IPS DF 4.7 (cell line): Measurements from ENCODE around the gene SLC35B4.
A peak's percentile ranks its signal among the peaks of the same experiment; 100 is the strongest.

Source experiments
- DNase-seq: peaks from one replicate; pipeline ENCODE4 v3.0.0-alpha.2; 2013; ENCODE audit warnings: low spot score; ENCODE audit errors: extremely low read depth

SLC35B4 gene, protein sequence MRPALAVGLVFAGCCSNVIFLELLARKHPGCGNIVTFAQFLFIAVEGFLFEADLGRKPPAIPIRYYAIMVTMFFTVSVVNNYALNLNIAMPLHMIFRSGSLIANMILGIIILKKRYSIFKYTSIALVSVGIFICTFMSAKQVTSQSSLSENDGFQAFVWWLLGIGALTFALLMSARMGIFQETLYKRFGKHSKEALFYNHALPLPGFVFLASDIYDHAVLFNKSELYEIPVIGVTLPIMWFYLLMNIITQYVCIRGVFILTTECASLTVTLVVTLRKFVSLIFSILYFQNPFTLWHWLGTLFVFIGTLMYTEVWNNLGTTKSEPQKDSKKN

GRCh38 chr7:134316539-134317344 is at the start of gene SLC35B4:
Gene SLC35B4 (minus strand): TSS chr7:134316930. CDS start chr7:134316751, 179 bp downstream.
- peak; percentile 90 for DNase-seq

- DNase-seq: no peak
Measured at GRCh38 chr7:134366481-134366880, 49.8 kb upstream of the SLC35B4 start.

- no peak for DNase-seq
Measured at GRCh38 chr7:134365341-134366054, 48.8 kb upstream of the SLC35B4 start.

DNA sequence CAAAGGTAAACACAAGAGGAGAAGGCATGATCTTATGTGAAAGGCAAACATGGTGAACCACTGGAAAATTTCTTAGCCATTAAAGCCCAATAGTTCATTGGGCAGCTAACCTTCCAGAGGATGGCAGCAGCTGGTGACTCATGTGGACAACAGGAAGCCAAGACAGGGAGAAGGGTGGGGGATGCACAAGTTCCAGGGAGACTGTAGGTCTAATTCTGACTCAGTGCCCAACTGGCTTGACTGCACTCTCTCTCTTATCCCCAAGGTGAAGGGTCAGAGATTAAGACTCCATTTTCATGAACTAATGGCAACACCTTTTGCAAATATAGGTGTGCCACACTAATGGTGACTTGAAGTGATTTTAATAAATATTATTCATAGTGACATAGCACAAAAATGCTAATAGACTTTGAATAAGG is 47.9 kb upstream of the SLC35B4 start:
- DNase-seq: no peak

- no peak for DNase-seq
Measured at GRCh38 chr7:134362587-134363483, 46.1 kb upstream of the SLC35B4 start.

DNA sequence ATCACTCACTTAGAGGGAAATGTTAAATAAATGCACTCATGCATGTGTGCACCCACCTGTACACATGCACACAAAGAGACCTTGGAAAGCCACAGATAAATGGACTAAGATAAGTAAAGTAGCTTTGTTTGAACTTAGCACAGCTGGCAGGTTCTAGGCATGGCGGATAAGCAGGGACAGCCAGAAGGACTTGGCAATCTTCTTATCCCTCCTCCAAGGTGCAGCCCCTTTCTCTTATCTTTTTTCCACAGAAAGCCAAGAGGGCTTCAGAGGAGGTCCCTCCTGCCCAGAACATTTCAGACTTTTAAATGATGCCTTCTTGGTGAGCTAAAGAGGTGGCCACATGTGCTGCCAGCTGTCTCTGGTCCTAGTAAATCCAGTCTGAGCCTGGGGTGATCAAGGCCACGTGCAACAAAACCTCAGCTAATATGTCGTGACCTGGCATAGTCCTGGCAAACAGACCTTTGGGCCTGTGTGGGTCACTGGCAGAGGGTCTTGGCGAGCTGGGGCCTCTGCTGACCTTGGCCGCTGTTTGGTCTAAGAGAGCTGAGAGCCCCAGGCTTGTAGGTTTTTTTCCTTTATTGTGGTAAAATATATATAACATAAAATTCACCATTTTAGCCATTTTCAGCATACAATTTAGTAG is 43.2 kb upstream of the SLC35B4 start:
- DNase-seq: no peak

GRCh38 chr7:134357486-134357885 is 40.8 kb upstream of the SLC35B4 start:
- DNase-seq: no peak

GRCh38 chr7:134356421-134356936 is 39.7 kb upstream of the SLC35B4 start:
- no peak for DNase-seq

DNA sequence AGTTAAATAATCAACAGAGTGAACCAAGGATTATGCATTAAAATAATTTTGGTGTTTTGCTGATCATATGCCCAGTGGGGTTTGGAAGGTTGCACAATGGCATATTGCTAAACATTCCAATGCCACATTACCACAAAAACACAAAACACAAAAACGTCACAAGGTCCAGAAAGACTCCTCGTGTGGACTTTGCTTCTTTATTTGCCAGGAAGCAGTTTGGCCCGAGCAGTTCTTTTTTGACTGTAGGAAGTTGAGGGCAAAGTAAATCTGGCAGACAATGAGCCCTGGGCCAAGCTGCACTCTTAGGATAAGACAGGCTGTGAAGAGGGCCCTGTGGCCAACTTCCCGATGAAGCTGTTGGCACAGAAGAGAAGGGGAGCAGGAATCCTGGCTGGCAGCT is 39.2 kb upstream of the SLC35B4 start:
- no peak for DNase-seq

DNA sequence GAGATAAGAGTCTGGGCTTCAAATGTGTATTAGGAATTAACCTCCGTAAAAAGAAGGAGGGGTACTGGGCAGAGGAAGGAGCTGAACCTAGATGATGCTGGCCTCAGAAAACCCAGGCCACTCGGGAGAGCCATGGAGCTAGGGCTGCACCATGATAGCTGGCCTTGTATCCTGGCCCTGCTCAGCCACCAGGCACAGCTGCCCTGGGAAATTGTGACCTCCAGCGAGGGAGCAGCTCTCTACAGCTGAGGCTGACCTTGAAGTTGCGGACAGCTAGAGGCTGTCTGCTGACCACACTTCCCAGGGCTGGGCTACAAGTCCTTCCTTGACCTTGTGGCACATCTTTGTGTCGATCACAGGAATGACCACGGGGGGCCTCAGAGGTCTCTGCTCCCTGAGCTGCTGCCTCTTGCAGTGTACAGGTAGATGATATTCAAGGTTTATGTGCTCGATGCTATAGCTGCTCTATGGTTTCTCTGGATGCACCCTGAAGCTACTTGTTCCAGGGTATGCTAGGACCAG is 38.3 kb upstream of the SLC35B4 start:
- no peak for DNase-seq

DNA sequence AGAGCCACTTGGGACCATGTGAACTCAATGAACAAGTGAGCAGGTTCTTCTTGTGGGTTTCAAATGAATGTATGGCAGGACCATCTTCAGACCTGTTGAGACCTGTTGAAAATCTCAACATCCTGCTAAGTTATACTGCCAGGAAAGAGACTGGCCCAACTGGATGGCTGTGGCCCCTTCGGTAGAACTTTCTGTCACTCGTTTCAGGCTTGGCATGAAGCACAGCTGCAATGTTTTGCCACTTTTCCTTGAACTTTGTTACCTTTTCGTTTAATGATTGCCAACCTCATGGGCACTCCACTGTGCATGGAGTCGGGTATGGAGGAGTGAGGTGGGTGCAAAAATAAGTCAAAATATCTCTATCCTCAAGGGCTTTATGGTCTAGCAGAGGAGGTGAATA is 36.7 kb upstream of the SLC35B4 start:
- DNase-seq: no peak

DNA sequence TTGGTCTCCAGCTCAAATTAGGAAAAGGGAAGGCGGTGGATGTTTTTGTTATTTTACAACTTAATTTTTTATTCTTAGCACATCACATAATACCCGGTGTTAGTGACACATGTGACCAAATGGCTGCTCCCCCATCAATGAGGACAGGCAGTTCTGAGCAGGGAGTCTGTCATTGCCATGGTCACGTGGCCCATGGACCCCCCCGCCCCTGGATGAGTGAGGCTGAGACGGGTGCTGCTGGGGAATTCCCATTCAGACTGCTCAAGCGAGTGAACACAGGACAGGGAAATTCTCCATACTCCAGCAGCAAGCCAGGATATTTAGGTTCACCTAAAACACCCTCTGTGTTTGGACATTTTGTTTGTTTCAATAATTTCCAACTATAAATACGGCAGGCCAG is 34.7 kb upstream of the SLC35B4 start:
- DNase-seq: no peak

DNA sequence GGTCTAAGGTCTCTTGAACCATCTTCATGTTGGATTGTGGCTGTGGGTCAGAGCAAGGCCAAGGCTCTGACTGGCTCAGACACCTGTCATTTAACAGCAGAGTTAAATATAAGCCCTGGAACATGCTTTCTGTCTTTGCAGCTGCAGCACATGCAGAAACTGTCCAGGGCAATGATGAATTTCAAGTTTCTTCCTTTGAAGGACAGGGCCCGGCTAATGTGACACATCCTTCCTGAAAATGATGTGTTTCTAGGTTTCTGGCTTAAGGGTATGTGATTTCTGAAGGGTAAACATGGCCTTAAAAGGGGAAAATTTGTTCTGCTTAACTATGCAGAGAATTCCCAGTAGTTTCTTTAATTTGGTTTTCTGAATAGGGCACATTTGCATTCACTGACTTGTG is 34.0 kb upstream of the SLC35B4 start:
- DNase-seq: no peak

GRCh38 chr7:134347567-134347966 is 30.8 kb upstream of the SLC35B4 start:
- DNase-seq: no peak

- DNase-seq: no peak
Measured at GRCh38 chr7:134343796-134344195, 27.1 kb upstream of the SLC35B4 start.

DNA sequence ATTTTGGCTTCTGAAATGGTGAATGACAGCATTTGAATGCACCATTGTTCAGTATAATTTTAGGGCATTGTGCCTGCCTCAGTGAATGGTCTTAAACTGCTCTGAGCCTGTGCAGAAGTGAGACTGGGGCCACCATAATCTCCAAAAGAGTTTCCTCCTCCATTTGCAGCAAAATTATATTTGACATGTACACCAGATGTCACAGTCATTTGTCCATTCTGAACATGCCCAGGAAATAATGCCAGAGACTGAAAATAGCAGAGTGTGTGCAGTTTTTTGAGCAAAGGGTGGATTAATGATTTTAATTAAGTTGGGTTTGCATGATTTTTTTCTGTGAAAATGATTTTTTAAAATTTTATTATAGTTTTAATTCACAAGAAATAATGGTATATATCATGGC is 26.4 kb upstream of the SLC35B4 start:
- DNase-seq: no peak

GRCh38 chr7:134339475-134339874 is 22.7 kb upstream of the SLC35B4 start:
- no peak for DNase-seq

GRCh38 chr7:134337980-134338379 is 21.2 kb upstream of the SLC35B4 start:
- DNase-seq: no peak

DNA sequence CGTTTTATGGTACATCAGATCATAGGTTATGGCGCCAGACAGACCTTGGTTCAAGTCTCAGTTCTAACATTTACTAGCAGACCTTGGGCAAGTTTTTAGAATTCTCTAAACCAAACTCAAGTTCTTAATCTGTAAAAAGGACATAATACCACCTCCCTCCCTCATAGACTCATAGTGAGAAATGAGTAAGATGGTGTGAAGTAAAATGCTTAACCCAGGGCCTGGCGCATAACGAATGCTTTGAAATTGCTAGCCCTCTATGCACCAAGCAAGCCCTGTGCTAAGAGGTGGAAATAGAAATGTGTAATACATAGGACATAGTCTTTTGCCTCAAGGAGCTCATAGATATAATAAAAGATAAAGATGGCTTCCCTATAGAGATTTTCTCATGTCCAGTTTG is 17.7 kb upstream of the SLC35B4 start:
- no peak for DNase-seq

DNA sequence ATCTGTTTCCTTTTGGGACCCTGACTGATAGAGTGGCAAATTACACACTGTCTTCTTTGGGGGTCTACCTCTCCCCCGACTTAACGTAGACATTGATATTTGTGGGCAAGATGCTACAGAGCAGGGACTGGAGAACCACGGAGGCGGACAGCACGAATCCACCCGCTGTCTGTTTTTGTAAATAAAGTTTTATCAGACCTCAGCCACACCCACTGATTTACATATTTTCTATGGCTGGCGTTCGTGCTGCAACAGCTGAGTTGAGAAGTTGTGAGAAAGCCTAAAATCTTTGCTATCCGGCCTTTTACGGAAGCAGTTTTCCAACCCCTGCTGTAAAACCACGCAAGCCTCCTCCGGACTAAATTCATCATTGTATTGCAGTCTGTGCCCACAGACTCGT is 17.2 kb upstream of the SLC35B4 start:
- DNase-seq: no peak
